Measurements from ENCODE around the gene PAPOLG. TPM values are rescaled to one million over a fixed set of nuclear protein-coding genes. Genes with fewer than 3 reads are reported as not detected.
"Not testable (repeated sequence)": the region's sequence is repeated elsewhere in the genome, so short reads cannot be mapped to it uniquely, and the experiment has no call there.

The PAPOLG gene
- total RNA-seq, 1 donor from 2014 or later, result 20.4 TPM

DNA sequence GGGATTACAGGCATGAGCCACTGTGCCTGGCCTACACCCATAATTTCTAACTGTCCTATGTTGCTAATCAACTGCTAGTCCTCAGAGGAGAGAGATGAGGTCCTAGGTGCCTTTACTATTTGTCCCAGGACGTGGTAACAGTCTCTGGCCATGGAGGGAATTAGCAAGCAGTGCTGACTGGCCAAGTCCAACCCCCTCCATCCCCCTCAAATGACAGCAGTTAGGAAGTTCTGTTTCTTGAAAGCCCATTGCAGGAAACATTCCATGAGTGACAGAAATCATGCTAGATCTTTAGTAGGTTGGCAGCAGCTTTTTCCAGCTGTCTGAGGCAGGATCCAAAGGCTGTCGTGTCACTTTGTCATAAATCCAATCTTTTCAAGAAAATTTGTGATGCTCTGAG lies 69.6 kb downstream of the PAPOLG start:
- no peak for DNase-seq (ENCODE audit: low read depth, low spot score)

GRCh38 chr2:60826111-60826510 lies 70.0 kb downstream of the PAPOLG start:
- H3K4me3 Mint-ChIP-seq, result no peak overlapping the region
- H3K27me3 Mint-ChIP-seq (ENCODE audit: low read depth), result peaks cover 3% of the 10 kb centered on the region
- no peak overlapping the region for H3K27ac Mint-ChIP-seq (ENCODE audit: unreplicated experiment)
- no peak for DNase-seq (ENCODE audit: low read depth, low spot score)
- peaks cover 4% of the 10 kb centered on the region for H3K9me3 Mint-ChIP-seq
- no peaks in the 10 kb centered on the region for H3K4me1 Mint-ChIP-seq
- no peak for TF ChIP-seq CTCF (conservative IDR thresholded peaks at IDR 0.05)
- no peaks in the 10 kb centered on the region for H3K36me3 Mint-ChIP-seq (ENCODE audit: low read depth)

More for the DNA sequence above, 69.6 kb downstream of the PAPOLG start:
- no peak for TF ChIP-seq CTCF (conservative IDR thresholded peaks at IDR 0.05)
- Mint-ChIP-seq H3K27ac (ENCODE audit: unreplicated experiment) (no peak overlapping the region), H3K4me3 (no peak overlapping the region), H3K36me3 (ENCODE audit: low read depth) (no peaks in the 10 kb centered on the region), H3K27me3 (ENCODE audit: low read depth) (peaks cover 3% of the 10 kb centered on the region), H3K4me1 (no peaks in the 10 kb centered on the region), H3K9me3 (peaks cover 4% of the 10 kb centered on the region)

DNA sequence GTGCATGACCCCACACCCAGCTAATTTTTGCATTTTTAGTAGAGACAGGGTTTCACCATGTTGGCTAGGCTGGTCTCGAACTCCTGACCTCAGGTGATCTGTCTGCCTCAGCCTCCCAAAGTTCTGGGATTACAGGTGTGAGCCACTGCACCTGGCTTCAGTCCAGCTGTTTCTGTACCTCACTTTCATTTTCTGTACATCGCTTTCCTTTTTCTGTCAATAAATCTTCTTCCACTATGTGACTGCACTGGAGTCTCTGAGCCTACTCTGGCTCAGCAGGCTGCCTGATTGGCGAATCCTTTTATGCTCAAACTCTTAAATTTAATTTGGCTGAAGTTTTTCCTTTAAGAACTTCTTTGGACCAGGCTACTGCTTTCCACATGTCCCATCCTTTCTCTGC lies 70.8 kb downstream of the PAPOLG start:
- H3K4me1 Mint-ChIP-seq; H3K27ac Mint-ChIP-seq (ENCODE audit: unreplicated experiment); H3K9me3 Mint-ChIP-seq; H3K4me3 Mint-ChIP-seq; H3K36me3 Mint-ChIP-seq (ENCODE audit: low read depth); DNase-seq (ENCODE audit: low read depth, low spot score); H3K27me3 Mint-ChIP-seq (ENCODE audit: low read depth): not testable (repeated sequence)

DNA sequence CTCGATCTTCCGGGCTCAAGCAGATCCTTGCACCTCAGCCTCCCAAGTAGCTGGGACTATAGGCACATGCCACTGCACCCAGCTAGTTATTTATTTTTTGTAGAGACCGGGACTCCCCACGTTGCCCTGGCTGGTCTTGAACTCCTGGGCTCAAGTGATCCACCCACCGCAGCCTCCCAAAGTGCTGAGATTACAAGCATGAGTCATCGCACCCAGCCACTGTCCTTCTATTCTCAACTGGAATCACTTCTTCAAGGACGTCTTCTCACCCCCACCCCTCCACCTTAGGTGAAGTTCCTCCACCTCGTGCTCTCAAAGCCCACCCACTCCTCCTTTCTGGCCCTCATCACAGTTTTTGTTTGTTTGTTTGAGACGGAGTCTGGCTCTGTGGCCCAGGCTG lies 71.3 kb downstream of the PAPOLG start:
- Mint-ChIP-seq H3K4me3 (no peak overlapping the region), H3K4me1 (no peaks in the 10 kb centered on the region), H3K36me3 (ENCODE audit: low read depth) (no peaks in the 10 kb centered on the region), H3K27ac (ENCODE audit: unreplicated experiment) (no peak overlapping the region), H3K9me3 (peaks cover 4% of the 10 kb centered on the region), H3K27me3 (ENCODE audit: low read depth) (peaks cover 3% of the 10 kb centered on the region)
- DNase-seq (ENCODE audit: low read depth, low spot score), result no peak
- TF ChIP-seq CTCF (conservative IDR thresholded peaks at IDR 0.05), result no peak

GRCh38 chr2:60830991-60831390 lies 74.9 kb downstream of the PAPOLG start:
- TF ChIP-seq CTCF (conservative IDR thresholded peaks at IDR 0.05), result no peak
- Mint-ChIP-seq H3K27ac (ENCODE audit: unreplicated experiment) (no peak overlapping the region), H3K36me3 (ENCODE audit: low read depth) (no peaks in the 10 kb centered on the region), H3K4me3 (no peak overlapping the region), H3K9me3 (peaks cover 4% of the 10 kb centered on the region), H3K27me3 (ENCODE audit: low read depth) (peaks cover 3% of the 10 kb centered on the region), H3K4me1 (no peaks in the 10 kb centered on the region)
- DNase-seq (ENCODE audit: low read depth, low spot score), result no peak

DNA sequence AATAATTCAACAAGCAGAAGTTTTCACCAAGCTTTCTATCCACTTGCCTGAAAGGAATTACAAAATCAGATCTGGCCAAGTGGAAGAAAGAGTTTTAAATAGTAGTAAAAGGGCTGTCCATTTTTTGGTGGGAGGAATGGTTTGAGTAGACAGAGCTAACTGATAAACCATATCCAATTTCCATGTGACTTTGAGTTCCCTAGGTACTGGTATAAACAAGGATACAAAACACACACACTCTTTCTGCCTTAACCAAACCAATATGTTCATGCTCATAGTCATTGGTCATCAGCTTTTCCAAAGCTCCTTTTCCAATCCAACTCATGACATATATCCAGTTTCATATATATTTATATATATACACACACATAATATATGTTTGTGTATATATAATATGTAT lies 75.9 kb downstream of the PAPOLG start:
- no peak for TF ChIP-seq CTCF (conservative IDR thresholded peaks at IDR 0.05)
- H3K27ac Mint-ChIP-seq (ENCODE audit: unreplicated experiment), result no peak overlapping the region
- no peak for DNase-seq (ENCODE audit: low read depth, low spot score)
- peaks cover 4% of the 10 kb centered on the region for H3K9me3 Mint-ChIP-seq
- no peak overlapping the region for H3K4me3 Mint-ChIP-seq
- no peaks in the 10 kb centered on the region for H3K36me3 Mint-ChIP-seq (ENCODE audit: low read depth)
- peaks cover 3% of the 10 kb centered on the region for H3K27me3 Mint-ChIP-seq (ENCODE audit: low read depth)
- H3K4me1 Mint-ChIP-seq, result no peaks in the 10 kb centered on the region

Measured in neural crest cell (in vitro differentiated cells).